ENCODE data around the gene GSTCD.

Gene GSTCD

DNA sequence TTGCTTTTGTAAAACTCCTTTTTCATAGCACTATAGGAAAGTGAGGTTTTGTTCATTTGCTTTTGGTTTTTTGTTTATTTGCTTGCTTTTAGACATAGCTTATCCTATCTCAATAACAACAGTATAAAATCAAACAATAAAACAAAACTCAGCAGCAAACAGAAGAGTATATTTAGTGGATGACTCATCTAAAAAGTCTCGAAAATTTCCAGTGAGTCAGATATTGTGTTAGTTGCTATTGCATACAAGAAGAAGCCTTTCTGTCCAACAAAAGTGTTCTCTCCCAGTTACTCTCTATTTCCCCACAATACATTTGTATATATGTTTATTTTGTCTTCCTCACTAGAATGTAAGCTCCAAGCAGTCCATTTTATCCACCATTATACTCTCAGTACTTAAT, 150.6 kb downstream of the GSTCD start:
- Histone ChIP-seq H3K4me3 (ENCODE audit: low read depth, low read length) (no peak overlapping the region), H3K9me3 (ENCODE audit: control insufficient read depth, insufficient read depth, low read depth, low read length) (no peaks in the 10 kb centered on the region), H3K4me1 (ENCODE audit: control insufficient read depth, insufficient read depth, low read length) (no peaks in the 10 kb centered on the region), H3K27ac (ENCODE audit: extremely low read depth, low read depth, low read length) (no peak overlapping the region), H3K36me3 (ENCODE audit: control insufficient read depth in 2 of 2, insufficient read depth in 1 of 2, low read length in 2 of 2) (no peaks in the 10 kb centered on the region)
- POLR2A ChIA-PET, result no interaction called here
- TF ChIP-seq ZNF639 (tag by site-specific recombination; IDR thresholded peaks at IDR 0.05), result no peak
- no peak for TF ChIP-seq ZNF19 (tag by site-specific recombination; IDR thresholded peaks at IDR 0.05; ENCODE audit: low read depth)
- TF ChIP-seq ZNF626 (tag by site-specific recombination; IDR thresholded peaks at IDR 0.05), result no peak
- no peak for TF ChIP-seq ZNF18 (tag by site-specific recombination; IDR thresholded peaks at IDR 0.05)
- no peak for TF ChIP-seq HOXA7 (CRISPR knock-in tag; IDR thresholded peaks at IDR 0.05; ENCODE audit: borderline replicate concordance)
- TF ChIP-seq, protein P1, sequence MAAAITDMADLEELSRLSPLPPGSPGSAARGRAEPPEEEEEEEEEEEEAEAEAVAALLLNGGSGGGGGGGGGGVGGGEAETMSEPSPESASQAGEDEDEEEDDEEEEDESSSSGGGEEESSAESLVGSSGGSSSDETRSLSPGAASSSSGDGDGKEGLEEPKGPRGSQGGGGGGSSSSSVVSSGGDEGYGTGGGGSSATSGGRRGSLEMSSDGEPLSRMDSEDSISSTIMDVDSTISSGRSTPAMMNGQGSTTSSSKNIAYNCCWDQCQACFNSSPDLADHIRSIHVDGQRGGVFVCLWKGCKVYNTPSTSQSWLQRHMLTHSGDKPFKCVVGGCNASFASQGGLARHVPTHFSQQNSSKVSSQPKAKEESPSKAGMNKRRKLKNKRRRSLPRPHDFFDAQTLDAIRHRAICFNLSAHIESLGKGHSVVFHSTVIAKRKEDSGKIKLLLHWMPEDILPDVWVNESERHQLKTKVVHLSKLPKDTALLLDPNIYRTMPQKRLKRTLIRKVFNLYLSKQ (tag by site-specific recombination; IDR thresholded peaks at IDR 0.05; ENCODE audit: borderline replicate concordance), result no peak
- no peak for TF ChIP-seq GLIS1 (tag by site-specific recombination; IDR thresholded peaks at IDR 0.05)
- no peak for TF ChIP-seq ZNF311 (tag by site-specific recombination; IDR thresholded peaks at IDR 0.05; ENCODE audit: borderline replicate concordance)
- TF ChIP-seq ZNF426 (tag by site-specific recombination; IDR thresholded peaks at IDR 0.05), result no peak
- TF ChIP-seq WT1 (tag by site-specific recombination; IDR thresholded peaks at IDR 0.05), result no peak
- TF ChIP-seq GFI1B (tag by site-specific recombination; IDR thresholded peaks at IDR 0.05), result no peak
- no peak for TF ChIP-seq OVOL3 (tag by site-specific recombination; IDR thresholded peaks at IDR 0.05)
- TF ChIP-seq ZNF26 (tag by site-specific recombination; IDR thresholded peaks at IDR 0.05), result no peak
- CTCF ChIA-PET, result interaction anchor here (0.9 kb wide), 1 partner anchor 33 kb away, joined by 3 read pairs; no protein-coding TSS in a partner anchor

DNA sequence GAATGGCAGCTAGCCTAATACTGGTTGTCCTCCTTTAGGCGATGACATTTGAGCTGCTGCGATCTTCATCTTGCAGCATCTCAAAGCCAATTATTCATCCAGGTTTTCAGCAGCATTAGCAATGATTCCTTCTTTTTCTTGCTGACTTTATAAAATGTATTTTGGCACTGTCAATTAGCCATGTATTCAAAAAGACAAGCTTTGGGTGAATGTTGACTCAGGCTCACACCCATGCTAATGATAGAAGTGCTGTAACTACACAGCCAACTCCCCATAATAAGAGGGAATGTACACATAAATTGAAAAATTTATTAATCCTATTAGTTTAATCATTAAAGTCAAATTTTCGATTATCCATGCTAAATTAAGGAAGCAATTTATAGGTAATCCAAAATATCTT, 162.4 kb downstream of the GSTCD start:
- no peak overlapping the region for H3K4me3 ChIP-seq (ENCODE audit: low read depth, low read length)
- no peaks in the 10 kb centered on the region for H3K9me3 ChIP-seq (ENCODE audit: control insufficient read depth, insufficient read depth, low read depth, low read length)
- H3K36me3 ChIP-seq (ENCODE audit: control insufficient read depth in 2 of 2, insufficient read depth in 1 of 2, low read length in 2 of 2), result no peaks in the 10 kb centered on the region
- H3K27ac ChIP-seq (ENCODE audit: extremely low read depth, low read depth, low read length), result no peak overlapping the region
- no peaks in the 10 kb centered on the region for H3K4me1 ChIP-seq (ENCODE audit: control insufficient read depth, insufficient read depth, low read length)
- CTCF ChIA-PET, result no interaction called here
- POLR2A ChIA-PET, result no interaction called here
- TF ChIP-seq KLF1 (tag by site-specific recombination; IDR thresholded peaks at IDR 0.05) (no peak), ZNF76 (tag by site-specific recombination; IDR thresholded peaks at IDR 0.05; ENCODE audit: borderline replicate concordance, low read depth) (no peak), ZNF555 (tag by site-specific recombination; conservative IDR thresholded peaks at IDR 0.05) (no peak), SCRT2 (tag by site-specific recombination; IDR thresholded peaks at IDR 0.05) (no peak), ZBTB7A (tag by site-specific recombination; IDR thresholded peaks at IDR 0.05; ENCODE audit: low read depth) (no peak), ZNF311 (tag by site-specific recombination; IDR thresholded peaks at IDR 0.05; ENCODE audit: borderline replicate concordance) (no peak), WT1 (tag by site-specific recombination; IDR thresholded peaks at IDR 0.05) (no peak), ZNF114 (tag by site-specific recombination; IDR thresholded peaks at IDR 0.05) (no peak), ZNF501 (tag by site-specific recombination; IDR thresholded peaks at IDR 0.05) (no peak), ZNF121 (tag by site-specific recombination; IDR thresholded peaks at IDR 0.05) (no peak), SCRT1 (tag by site-specific recombination; IDR thresholded peaks at IDR 0.05; ENCODE audit: borderline replicate concordance) (no peak)
- TF ChIP-seq, protein P2, sequence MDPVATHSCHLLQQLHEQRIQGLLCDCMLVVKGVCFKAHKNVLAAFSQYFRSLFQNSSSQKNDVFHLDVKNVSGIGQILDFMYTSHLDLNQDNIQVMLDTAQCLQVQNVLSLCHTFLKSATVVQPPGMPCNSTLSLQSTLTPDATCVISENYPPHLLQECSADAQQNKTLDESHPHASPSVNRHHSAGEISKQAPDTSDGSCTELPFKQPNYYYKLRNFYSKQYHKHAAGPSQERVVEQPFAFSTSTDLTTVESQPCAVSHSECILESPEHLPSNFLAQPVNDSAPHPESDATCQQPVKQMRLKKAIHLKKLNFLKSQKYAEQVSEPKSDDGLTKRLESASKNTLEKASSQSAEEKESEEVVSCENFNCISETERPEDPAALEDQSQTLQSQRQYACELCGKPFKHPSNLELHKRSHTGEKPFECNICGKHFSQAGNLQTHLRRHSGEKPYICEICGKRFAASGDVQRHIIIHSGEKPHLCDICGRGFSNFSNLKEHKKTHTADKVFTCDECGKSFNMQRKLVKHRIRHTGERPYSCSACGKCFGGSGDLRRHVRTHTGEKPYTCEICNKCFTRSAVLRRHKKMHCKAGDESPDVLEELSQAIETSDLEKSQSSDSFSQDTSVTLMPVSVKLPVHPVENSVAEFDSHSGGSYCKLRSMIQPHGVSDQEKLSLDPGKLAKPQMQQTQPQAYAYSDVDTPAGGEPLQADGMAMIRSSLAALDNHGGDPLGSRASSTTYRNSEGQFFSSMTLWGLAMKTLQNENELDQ (tag by site-specific recombination; IDR thresholded peaks at IDR 0.05; ENCODE audit: low read depth), result no peak
- TF ChIP-seq, protein P3, sequence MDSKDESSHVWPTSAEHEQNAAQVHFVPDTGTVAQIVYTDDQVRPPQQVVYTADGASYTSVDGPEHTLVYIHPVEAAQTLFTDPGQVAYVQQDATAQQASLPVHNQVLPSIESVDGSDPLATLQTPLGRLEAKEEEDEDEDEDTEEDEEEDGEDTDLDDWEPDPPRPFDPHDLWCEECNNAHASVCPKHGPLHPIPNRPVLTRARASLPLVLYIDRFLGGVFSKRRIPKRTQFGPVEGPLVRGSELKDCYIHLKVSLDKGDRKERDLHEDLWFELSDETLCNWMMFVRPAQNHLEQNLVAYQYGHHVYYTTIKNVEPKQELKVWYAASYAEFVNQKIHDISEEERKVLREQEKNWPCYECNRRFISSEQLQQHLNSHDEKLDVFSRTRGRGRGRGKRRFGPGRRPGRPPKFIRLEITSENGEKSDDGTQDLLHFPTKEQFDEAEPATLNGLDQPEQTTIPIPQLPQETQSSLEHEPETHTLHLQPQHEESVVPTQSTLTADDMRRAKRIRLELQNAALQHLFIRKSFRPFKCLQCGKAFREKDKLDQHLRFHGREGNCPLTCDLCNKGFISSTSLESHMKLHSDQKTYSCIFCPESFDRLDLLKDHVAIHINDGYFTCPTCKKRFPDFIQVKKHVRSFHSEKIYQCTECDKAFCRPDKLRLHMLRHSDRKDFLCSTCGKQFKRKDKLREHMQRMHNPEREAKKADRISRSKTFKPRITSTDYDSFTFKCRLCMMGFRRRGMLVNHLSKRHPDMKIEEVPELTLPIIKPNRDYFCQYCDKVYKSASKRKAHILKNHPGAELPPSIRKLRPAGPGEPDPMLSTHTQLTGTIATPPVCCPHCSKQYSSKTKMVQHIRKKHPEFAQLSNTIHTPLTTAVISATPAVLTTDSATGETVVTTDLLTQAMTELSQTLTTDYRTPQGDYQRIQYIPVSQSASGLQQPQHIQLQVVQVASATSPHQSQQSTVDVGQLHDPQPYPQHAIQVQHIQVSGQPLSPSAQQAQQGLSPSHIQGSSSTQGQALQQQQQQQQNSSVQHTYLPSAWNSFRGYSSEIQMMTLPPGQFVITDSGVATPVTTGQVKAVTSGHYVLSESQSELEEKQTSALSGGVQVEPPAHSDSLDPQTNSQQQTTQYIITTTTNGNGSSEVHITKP (tag by site-specific recombination; IDR thresholded peaks at IDR 0.05), result no peak
